GM18507 (cell line): Measurements from ENCODE around the gene PMEPA1.

Experiments used
- DNase-seq: peaks from one replicate; pipeline ENCODE4 v3.0.0; 2011; ENCODE audit warnings: low read depth; ENCODE audit not compliant: insufficient read length; ENCODE audit errors: extremely low spot score
- FAIRE-seq: peaks from 2 replicates; lab custom pipeline; 2011; peaks lifted over from hg19 to GRCh38; lab: Jason Lieb, UNC

PMEPA1 gene

DNA sequence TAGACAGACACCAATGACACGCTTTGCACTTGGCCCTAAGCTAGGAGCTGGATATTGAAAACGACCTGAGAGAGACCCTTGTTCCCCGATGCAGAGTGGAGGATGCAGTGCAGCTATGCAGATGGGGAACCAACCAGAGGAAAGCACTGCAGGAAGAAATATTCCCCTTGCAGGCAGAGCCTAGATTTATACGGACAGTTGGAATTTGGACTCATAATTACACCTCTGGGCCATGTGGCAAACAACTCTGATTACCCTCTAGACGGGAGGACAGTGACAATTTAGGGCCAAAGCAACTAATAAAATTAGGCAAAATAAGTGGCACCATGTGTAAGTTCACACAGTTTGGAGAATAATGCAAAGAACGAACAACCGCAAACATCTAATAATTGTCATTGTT, 12.3 kb downstream of the PMEPA1 start:
- no peak for DNase-seq
- no peak for FAIRE-seq

DNA sequence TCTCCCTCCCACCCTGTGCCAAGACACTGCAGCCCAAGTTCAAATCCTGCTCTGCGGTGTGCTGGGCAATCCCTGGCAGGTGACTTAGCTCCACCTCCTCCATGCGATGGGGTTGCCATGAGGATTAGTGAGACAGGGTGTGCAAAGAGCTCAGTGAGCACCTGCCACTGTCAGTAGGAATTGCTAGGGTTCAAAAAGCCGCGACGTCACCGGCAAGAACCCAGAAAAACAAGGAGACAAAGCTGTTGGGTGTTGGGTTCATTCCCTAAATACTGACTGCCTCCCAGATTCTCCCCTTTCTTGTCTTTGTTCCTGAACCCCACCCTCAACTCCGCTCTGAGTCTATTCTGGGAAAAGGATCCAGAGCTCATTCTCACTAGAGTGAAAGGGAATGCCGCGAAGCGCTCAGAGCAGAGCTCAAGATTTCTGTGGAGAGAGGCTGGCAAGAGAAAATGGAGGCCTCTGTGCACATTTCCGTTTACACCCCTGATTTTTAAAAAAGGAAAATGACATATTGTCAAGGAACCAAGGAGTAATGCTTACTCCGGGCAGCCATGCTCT, 13.3 kb downstream of the PMEPA1 start:
- FAIRE-seq: no peak
- no peak for DNase-seq

DNA sequence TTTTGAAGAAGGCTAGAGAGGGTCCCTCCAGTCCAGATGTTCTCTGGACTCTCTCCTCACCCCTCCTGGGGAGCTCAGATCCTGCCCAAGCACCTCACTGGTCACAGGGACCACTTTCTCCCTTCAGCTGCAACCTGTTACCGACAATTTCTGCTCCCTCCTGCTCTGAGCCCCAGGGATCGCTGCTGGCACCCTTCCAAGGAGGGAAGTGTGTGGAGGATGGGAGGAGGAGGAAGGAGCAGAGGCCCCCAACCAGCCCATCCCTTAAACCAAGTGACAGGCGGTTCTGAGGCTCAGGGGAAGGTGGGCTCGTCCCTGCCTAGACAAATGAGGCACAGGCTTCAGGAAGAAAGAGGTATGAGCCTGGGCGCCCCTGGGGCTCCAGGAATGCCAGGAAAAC, 13.9 kb downstream of the PMEPA1 start:
- FAIRE-seq: no peak
- DNase-seq: no peak

DNA sequence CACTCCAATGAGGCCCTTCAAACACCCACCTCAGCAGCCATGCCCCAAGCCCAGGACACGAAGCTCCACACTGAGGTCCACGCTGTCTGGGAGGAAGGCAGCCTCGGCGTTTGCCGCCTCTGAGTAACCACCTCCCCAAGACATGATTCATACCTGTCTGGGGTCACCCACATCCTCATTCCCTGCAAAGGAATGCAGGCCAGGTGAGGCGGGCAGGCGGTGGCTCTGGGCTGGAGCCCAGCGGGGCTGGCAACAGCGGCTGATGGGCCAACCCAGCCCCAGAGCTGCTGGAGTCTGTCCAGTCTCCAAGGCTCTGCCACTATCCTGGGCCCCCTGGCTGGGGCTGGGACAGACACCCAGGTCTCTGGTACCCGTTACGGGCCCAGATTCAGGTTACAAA, 14.8 kb downstream of the PMEPA1 start:
- FAIRE-seq: no peak
- DNase-seq: no peak

DNA sequence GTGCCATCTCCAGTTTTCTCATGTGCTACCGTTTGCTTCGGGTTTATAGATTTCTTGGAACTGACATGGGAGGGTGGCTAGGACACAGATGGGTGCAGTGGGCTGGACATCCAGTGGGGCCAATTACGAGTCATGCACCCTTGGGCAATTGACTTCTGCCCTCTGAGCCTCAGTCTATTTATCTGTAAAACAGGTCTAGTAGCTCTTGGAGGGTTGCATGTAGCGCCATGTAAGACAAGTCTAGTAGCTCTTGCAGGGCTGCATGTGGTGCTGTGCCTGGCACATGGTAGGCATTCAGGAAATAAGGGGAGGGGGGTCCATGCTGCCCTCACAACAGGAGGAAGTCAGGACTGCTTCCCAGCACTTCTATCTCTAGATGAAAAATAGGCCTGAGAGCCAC, 15.3 kb downstream of the PMEPA1 start:
- FAIRE-seq: no peak

DNA sequence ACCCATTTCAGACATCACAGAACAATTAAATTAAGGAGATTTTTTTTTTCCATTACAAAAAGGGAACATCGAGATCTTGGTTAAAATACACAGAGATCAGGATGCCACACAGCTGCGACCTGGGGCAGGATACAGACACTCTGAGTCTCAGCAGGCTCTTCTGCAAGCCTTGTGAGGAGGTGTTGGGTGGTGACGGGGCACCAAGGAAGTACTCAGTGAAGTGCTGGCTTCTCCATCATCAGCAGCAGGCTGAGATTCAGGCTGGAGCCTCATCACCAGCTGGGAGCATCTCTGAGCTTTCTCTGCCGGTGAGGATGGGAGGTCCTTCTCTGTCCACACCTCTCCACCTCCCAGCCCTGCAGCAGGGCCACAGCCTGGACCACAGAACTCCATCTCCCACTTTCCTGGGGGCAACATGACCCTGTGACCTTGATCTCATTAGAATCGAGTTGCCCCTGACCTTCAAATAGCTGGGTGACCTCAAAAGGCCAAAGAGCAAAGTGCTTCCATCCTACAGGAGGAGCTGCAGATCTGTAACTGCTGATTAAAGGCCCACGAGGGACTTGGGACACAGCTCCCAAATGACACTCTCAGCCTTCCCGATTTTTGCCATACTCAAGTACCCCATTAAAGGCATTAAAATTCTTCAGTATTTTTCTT, 16.0 kb downstream of the PMEPA1 start:
- FAIRE-seq: no peak
- DNase-seq: no peak

More for the DNA sequence above, 15.3 kb downstream of the PMEPA1 start:
- no peak for DNase-seq

DNA sequence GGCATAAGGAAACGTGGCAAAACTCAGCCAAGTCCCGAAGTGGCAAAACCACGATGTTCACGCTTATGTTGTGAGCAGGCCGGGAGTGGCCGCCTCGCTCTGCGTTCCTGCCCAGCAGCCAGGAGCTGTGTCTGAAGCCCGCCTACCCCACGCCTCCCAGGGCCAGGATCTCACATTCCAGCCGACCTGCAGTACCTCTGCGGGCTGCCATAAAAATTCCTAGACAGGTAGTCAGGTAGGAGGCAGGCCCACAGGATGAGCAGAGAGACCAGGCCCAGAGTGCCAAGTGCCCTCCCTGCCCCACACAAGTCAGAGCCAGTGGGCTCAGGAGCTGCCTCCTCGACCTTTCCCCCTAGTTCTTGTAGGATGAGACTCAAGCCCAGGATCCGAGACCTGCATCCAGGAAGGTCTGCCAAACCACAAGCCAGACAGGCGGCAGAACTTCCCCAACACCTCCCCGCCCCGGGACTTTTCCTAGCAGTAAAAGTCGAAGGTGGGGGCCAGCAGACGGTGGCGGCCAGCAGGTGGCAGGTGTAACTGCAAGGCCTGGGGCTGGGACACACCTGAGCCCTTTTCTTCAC, 16.7 kb downstream of the PMEPA1 start:
- no peak for DNase-seq

DNA sequence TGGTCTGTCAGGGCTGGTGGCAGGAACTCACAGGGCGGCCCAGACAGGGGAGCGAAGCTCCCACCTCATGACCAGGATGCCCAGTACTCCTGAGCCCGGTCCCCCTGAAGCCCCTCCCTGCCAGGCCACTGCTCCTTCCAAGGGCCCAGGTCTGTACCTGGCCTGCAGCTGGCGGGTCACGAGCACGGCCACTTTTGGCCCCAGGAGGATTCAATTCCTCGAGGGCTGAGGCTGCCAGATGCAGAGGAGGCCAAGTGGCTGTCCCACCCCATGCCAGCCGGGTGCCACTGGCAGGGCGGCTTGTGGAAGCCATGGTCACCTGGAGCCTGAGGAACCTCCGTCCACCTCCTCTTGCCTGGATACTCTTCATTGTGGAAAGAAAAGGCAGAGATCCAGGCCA, 17.4 kb downstream of the PMEPA1 start:
- FAIRE-seq (no peak), DNase-seq (no peak)

More for the DNA sequence above, 16.7 kb downstream of the PMEPA1 start:
- FAIRE-seq: no peak

DNA sequence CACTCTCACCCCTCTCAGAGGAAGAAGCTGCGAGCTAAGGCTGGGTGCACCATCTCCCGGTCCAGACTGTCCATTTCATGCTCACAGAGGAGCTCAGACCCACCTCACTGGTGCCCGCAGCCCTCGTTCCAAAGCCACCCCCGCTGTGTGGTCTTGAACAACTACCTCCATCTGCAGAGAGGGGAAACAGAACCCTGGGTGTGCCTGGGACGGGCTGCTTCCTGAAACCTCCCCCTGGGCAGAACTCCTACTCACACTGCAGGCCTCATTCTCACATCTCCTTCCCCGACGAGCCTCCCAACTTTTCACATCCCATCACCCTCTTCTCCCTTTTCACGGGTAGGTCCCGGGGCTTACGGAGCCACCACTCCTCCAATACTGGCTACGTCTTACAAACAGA, 18.1 kb downstream of the PMEPA1 start:
- FAIRE-seq (no peak), DNase-seq (no peak)

DNA sequence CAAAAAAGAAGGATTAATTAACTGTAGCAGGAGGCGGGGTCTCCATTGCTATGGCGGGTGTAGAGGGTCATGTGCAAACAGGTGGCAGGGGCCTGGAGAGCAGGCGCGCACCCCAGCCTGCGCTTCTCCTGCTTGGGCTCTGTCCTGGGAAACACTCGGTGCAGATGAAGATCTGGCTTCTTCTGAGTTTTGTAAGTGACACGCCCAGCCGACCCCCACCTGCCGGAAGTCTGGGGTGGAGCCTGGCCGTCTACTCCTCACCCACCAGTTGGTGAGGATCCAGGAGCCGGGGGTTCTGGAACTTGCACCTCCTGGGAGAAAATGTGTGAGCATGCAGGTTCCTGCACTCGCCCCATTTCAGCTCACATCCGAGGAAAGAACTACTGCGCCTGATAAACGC, 19.3 kb downstream of the PMEPA1 start:
- no peak for DNase-seq
- FAIRE-seq: no peak

DNA sequence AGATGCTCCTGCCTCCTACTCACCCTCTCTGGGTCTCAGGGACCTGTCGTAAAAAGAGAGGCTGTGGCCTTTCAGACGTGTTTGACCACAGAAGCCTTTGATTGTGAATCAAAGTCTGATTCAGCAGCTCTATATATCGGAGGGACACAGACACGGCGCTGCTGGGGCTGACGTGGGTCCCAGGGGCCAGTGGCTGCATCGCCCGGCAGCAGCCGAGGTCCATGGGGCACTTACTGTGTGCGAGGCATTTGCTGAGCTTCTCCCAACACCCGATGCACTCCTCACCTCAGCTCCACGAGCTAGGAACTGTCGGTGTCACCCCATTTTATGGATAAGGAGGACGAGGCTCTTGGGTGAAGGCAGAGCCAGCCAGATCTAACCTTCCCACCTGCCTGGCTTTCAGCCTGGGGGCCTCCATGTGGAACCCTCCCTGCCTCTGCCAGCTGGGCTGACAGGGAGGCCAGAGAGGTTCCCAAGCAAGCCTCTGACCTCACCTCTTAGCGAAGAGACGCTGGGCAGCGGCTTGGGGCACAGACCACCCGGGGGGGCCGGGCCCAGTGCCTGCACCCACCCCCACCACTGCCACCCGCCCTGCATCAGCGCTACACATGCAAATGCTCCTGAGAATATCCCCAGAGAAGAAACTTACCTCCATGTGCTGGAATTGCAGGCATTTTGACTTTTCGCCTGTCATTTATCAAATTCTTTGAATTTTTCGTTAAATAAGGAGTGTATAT, 19.9 kb downstream of the PMEPA1 start:
- FAIRE-seq: no peak
- no peak for DNase-seq

DNA sequence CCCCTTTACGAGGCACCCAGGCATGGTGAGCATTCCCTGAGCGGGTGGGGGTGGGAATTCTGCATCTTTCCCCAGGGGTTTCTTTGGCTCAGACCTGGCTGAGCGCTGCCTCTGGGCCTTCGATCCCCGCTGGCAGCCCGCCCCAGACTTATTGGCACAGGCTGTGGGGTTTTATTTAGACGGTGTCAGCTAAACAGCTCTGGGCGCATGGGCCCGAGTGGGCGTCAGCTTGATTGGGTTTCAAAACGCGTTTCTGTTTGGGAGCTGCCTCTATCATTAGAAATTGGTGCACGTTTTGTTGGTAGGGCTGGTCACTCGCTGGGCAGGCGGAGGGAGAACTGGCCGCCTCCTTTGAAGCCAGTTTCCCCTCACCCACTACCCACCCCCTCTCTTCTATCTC, 21.0 kb downstream of the PMEPA1 start:
- DNase-seq (no peak), FAIRE-seq (no peak)

DNA sequence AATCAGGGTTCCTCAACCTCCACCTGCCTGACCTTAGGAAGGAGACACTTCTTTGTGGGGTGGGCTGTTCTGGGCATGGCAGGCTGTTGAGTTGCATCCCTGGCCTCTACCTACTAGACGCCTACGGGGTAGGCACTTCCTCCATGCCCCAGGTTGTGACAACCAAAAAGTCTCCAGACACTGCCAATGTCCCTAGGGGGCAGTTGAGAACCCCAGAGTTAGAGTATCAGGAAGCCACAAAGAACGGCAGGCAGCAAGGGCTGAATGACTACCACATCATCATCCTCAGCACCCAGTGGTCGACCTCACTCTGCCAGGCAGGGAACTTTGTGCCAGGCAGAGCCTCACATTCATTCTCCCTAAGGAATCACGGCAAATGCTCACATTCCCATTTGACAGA, 21.5 kb downstream of the PMEPA1 start:
- no peak for DNase-seq
- no peak for FAIRE-seq

DNA sequence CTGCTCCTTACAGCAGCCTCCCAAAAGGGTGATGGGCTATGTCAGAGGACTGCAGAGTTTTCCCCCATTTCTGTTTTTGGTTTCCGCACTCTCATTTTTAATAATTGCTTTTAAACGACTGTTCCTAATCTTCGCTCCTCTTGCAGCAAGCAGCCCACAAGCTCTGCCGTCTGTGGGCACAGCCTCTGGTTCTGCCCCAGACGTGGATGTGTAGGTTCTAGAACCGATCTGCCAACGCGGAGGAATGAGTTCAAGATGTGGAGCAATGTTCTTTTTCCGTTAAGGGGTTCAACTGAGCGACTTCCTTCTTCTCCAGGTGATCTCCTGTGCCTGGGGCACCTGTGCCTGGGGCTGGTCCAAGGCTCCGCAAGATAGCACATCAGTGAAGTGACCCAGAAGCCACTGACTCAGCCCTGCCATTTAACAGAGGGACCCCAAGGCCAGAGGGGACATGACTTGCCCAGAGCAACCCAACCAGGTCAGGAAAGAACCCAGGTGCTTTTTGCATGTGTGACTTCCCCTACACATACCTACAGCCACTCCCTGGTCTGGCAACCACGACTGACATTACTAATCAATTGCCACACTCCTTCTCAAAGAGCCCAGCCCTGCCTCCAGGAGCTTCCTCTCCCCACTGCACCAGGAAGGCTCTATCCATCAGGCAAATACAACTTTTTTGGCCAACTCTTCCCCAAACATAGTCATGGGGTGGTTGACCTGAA, 22.7 kb downstream of the PMEPA1 start:
- no peak for FAIRE-seq
- DNase-seq: no peak

DNA sequence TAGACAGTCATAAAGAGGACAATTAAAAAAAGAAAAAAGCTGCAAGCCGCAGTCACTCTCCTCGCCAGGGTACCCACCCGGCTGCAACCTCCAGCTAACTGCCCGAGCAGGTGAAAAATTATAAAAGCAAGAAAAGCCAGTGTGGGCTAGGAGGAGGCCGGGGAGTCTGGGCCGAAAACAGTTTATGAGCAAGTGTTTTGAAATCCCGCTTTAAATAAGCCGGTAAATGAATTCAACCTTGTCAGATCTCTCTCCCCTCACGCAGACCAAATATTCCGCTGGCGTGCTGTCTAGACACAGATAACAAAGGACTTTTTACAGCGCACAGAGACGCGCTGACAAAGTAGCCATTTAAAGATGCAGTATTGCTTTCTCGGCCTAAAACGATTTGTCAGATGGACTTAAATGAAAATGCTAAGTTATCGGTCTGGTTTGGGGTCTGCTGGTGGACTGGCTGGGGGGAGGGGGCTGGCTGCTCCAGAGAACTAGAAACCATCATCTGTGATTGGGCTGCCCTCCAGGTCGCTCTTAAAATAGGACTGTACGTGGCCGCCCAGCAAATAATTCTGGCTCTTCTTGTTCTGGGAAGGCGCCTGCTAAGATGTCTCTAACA, 24.6 kb downstream of the PMEPA1 start:
- no peak for FAIRE-seq
- no peak for DNase-seq

DNA sequence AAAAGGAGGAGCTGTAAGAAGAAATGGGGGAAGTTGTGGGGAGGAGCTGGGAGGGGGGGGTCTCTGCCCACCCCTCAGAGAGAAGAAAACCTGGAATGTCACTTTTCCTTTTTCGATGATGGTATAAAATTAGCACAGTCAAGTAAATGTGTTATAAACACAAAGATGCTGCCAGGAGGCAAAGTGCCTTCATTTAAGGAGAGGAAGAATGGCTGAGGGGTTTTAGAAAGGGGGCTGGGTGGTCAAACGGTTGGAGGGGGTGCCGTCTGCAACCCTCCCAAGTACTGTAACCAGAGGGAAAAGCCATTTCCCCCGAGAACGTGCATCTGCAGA, 25.0 kb downstream of the PMEPA1 start:
- no peak for FAIRE-seq

DNA sequence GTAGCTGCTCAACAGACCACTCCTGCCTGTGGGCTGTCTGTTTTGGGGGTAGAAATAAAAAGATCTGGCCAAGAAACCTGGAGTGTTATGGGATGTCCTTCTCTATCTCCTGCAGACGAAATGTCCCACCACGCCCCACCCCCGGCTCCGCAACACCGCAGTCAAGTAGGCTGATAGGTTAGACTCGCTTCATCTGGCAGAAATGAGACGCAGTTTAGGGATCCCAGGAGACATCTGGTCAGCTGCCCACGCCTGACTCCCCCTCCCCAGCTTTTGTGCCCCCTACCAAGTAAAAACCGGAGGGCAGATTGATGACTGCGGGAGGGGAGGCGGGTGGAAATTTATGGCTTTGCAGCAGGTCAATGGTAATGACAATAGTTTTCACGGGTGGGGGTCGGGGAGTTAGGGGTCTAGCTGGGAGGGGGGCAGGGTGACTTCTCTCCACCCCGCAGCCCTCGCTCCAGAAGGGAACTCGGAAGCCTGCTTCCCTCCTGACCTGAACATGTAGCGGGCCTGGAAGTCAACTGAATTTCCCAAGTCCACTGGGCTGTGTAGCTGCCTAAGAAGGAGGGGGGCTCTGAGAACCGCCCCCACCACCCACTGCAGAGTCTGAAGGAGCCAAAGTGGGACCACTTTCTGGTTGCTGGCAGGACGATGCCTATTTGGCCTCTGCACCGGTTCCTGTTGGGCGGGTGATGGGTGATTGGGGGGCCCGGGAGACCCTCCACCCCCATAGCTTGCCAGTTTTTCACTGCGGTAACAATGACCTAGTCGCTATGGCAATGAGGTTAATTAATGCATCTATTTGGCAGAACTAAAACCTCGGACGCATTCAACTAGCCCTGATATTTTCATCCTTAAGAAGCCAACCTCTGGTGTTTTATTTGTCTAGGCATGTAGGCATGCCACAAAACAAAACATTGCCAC, 25.7 kb downstream of the PMEPA1 start:
- FAIRE-seq (no peak), DNase-seq (no peak)

More for the DNA sequence above, 25.0 kb downstream of the PMEPA1 start:
- DNase-seq: no peak

DNA sequence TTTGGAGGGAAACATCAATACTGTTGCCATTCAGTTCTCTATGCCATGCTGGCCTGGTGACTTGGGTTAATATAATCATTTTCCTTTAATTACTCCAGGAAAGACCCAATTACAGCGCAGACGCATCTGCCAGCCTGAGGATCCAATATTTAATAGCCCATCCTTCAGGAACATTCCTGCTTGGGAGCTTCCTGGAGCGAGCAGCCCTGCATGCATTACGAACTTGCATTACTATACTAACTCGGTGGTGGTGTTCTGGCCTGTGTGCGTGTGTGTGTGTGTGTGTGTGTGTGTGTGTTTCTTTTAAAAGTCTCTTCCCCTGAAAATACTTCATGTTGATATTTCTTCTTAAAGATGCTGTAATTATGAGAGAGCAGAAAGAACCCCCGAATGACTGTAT, 26.5 kb downstream of the PMEPA1 start:
- DNase-seq (no peak), FAIRE-seq (no peak)
